Rectal smooth muscle tissue (tissue), 1 donor: Measurements from ENCODE around the gene GSTM4.
"Not testable (repeated sequence)": the region's sequence is repeated elsewhere in the genome, so short reads cannot be mapped to it uniquely, and the experiment has no call there.

ENCODE experiments used
- H3K27ac ChIP-seq: one replicate; pipeline ENCODE4 v1.7.0; 2013; ENCODE audit warnings: low read depth, low read length, inconsistent platforms
- H3K27me3 ChIP-seq: one replicate; pipeline ENCODE4 v1.7.0; 2013; ENCODE audit warnings: low read length; ENCODE audit not compliant: control insufficient read depth, insufficient read depth
- H3K36me3 ChIP-seq: one replicate; pipeline ENCODE4 v1.7.0; 2013; ENCODE audit warnings: low read length; ENCODE audit not compliant: control insufficient read depth, insufficient read depth
- H3K4me1 ChIP-seq: one replicate; pipeline ENCODE4 v1.7.0; 2013; ENCODE audit warnings: low read length; ENCODE audit not compliant: control insufficient read depth, insufficient read depth
- H3K4me3 ChIP-seq: one replicate; pipeline ENCODE4 v1.7.0; 2013; ENCODE audit warnings: low read length
- H3K9ac ChIP-seq: one replicate; pipeline ENCODE4 v1.7.0; 2013; ENCODE audit warnings: low read length

GSTM4 gene

DNA sequence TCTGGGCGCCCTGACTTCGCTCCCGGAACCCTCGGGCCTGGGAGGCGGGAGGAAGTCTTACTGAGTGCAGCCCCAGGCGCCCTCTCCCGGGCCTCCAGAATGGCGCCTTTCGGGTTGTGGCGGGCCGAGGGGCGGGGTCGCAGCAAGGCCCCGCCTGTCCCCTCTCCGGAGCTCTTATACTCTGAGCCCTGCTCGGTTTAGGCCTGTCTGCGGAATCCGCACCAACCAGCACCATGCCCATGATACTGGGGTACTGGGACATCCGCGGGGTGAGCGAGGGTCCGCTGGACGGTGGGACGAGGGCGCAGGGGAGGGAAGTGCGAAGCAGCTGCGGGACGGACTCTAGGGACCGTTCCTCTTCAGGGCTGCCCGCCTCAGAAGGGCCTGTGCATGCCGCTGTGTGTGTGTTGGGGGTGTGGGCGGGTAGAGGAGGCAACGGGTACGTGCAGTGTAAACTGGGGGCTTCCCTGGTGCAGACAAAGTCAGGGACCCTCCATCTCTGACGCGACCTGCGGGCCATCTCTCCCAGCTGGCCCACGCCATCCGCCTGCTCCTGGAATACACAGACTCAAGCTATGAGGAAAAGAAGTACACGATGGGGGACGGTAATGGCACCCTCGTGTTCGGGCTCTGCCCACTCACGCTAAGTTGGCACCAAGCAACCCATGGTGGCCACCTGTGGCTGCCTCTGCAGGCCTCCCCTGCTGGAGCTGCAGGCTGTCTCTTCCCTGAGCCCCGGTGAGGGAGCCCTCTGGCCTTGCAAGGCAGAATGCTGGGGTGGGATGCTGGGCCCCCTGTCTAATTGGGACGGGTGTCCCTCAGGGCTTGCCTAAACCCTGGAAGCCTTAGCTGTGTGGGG, 32.0 kb downstream of the GSTM4 start, which contains the start of gene GSTM1:
Gene GSTM1, plus strand, starts transcription at position 177 of the 859 bp plus-strand sequence. Its CDS starts 57 bp downstream, at position 234.
- no peaks in the 10 kb centered on the region for H3K4me1 ChIP-seq
- no peak within 1 kb of the TSS for H3K9ac ChIP-seq
- no peak within 1 kb of the TSS for H3K4me3 ChIP-seq
- H3K27ac ChIP-seq, result no peak within 1 kb of the TSS
- no peaks in the 10 kb centered on the region for H3K27me3 ChIP-seq
- H3K36me3 ChIP-seq, result no peaks in the 10 kb centered on the region

DNA sequence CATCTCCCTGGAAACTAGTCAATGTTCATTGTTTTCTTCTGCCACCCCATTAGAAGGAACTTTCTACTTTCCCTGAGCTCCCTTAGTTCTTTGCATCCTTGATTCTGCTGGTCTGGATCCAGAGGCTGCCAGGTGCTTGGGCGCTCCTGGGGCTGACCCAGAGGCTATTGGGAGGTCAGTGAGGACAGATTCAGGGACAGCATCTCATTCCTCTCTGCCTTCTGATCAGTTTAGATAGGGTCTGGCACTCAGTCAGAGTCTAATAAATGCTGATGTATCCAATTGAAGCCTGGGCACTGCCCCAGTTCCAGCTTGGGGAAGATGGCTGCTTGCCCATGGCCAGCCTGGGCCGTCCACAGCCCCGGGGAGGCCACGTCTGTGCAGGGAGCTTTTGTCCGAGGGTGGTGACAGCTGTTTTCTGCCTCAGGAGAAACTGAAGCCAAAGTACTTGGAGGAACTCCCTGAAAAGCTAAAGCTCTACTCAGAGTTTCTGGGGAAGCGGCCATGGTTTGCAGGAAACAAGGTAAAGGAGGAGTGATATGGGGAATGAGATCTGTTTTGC, 34.0 kb downstream of the GSTM4 start:
- no peaks in the 10 kb centered on the region for H3K4me1 ChIP-seq
- no peak overlapping the region for H3K4me3 ChIP-seq
- H3K27ac ChIP-seq, result no peak overlapping the region
- H3K9ac ChIP-seq, result no peak overlapping the region
- no peaks in the 10 kb centered on the region for H3K36me3 ChIP-seq
- no peaks in the 10 kb centered on the region for H3K27me3 ChIP-seq

DNA sequence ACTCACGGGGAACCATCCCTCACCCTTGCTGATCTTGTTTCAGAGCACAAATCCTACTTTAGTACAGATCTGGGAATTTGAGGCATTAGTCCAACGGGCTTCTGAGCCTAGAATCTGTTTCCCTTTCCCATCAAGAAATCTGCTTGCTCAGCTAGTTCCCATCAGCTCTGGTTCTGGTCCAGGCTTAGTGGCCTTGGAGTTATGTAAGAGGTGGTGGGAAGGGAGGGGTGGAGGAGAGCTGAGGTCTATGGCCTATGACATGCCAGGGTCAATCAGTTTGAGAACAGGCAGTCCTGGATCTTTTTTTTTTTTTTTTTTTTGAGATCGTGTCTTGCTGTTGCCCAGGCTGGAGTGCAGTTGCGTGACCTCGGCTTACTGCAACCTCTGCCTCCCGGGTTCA, 35.9 kb downstream of the GSTM4 start:
- Histone ChIP-seq H3K36me3 (no peaks in the 10 kb centered on the region), H3K9ac (no peak overlapping the region), H3K4me3 (no peak overlapping the region), H3K4me1 (no peaks in the 10 kb centered on the region), H3K27ac (no peak overlapping the region), H3K27me3 (no peaks in the 10 kb centered on the region)

DNA sequence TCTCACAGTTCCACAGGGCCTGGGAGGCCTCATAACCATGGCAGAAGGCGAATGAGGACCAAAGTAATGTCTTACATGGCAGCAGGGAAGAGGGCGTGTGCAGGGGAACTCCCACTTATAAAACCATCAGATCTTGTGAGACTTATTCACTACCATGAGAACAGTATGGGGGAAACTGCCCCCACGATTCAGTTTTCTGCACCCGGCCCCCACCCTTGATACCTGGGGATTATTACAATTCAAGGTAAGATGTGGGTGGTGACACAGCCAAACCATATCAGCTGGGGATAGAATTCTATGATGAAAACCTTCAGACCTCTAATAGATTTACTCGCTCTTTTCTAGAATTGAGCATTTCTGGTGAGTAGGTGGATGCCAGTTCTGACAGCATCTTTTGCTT, 38.5 kb downstream of the GSTM4 start:
- H3K36me3 ChIP-seq, H3K27ac ChIP-seq, H3K27me3 ChIP-seq, H3K4me3 ChIP-seq, H3K9ac ChIP-seq, H3K4me1 ChIP-seq: not testable (repeated sequence)

DNA sequence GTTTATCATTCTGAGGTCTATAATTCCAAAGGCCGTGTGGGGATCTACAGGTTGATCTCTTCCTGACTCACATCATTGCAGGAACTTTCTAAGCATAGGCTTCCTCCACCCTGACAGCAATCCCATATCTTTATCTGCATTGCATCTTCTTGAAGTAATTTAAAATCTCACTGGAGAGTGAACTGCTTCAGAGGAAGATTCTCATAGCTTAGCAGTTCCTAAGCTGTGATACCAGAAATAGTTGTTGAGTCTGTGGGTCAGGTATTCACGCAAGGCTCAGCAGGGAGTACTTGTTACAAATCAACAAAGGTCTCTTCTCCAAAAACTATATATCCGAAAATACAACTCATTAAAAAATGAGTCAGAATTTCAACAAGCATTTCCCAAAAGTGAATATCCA, 39.2 kb downstream of the GSTM4 start:
- not testable (repeated sequence) for H3K36me3 ChIP-seq

DNA sequence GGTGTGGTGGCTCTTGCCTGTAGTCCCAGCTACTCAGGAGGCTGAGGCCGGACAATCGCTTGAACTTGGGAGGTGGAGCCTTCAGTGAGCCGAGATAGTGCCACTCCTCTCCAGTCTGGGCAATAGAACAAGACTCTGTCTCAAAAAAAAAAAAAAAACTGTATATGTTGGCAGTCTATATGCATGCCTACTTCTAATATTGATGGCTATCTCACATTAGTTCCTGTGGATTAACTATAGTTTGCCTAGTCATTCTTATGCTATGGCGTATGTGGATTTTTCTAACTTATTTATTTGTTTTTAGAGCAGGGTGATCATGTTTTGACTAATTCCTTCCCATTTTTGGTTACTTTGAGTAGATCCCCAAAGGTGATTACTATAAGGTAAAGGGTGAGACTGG, 41.2 kb downstream of the GSTM4 start:
- Histone ChIP-seq H3K9ac (no peak overlapping the region), H3K4me3 (no peak overlapping the region), H3K27ac (no peak overlapping the region), H3K27me3 (no peaks in the 10 kb centered on the region), H3K4me1 (no peaks in the 10 kb centered on the region), H3K36me3 (no peaks in the 10 kb centered on the region)

More for the DNA sequence above, 39.2 kb downstream of the GSTM4 start:
- not testable (repeated sequence) for H3K4me3 ChIP-seq, H3K27ac ChIP-seq, H3K27me3 ChIP-seq, H3K9ac ChIP-seq, H3K4me1 ChIP-seq

DNA sequence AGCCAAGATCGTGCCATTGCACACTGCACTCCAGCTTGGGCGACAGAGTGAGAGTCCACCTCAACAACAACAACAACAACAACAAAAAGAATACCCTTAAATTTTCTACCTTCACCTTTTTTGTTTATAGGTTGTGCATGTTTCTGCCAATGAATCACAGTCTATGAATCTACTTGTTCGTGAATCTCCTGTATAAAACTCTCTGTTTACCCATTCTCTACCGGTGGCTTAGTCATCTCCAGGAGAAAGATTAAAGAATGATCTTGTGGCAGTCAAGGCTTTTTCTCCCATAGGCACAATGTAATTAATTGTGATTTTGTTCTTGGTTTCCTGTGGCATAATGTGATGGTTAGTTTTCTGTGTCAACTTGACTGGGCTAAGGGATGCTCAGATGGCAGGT, 42.0 kb downstream of the GSTM4 start:
- not testable (repeated sequence) for H3K27me3 ChIP-seq, H3K4me3 ChIP-seq, H3K4me1 ChIP-seq, H3K27ac ChIP-seq, H3K9ac ChIP-seq, H3K36me3 ChIP-seq

DNA sequence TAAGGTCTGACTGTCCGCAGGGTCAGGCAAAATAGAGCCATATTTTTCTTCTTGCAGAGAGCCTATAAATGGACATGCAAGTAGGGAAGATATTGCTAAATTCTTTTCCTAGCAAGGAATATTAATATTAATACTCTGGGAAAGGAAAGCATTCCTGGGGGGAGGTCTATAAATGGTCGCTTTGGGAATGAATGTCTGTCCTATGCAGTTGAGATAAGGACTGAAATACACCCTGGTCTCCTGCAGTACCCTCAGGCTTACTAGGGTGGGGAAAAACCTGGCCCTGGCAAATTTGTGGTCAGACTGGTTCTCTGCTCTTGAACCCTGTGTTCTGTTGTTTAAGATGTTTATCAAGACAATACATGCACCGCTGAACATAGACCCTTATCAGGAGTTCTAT, 47.0 kb downstream of the GSTM4 start:
- not testable (repeated sequence) for H3K36me3 ChIP-seq, H3K4me1 ChIP-seq

DNA sequence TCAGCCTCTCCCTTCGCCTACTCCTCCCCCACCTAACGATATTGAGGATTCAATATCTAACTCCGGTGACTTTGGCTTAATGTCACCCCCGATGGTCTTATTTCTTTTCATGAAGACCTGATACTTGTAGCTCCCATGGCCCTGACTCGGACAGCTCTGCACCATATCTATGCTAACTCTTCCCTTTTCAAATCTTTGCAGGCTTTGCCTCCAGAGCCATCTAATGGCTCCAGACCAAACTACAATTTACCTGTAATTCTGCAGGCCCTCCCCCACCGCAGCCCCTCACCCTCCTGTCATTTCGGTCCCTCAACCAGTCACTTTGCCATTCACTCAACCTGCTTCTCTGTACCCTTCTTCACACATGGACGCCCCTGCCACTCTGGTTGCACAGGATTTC, 48.3 kb downstream of the GSTM4 start:
- no peaks in the 10 kb centered on the region for H3K36me3 ChIP-seq

More for the DNA sequence above, 47.0 kb downstream of the GSTM4 start:
- H3K4me3 ChIP-seq, H3K27me3 ChIP-seq, H3K27ac ChIP-seq, H3K9ac ChIP-seq: not testable (repeated sequence)

DNA sequence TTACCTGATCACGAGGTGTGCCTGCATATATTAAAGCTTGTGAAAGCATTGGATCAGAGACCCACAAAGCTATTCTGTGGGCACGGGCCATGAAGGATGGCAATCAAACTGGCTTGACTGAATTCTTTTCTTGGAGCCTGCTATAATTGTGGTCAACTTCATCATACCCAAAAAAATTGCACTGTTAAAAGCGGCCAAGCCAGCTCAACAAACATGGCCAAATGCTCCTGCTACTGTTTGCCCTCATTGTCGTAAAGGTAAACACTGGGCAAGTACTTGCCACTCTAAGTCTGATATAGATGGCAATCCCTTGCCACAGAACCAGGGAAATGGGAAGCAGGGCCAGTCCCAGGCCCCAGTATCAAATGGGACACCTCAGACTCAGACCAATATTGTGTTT, 49.5 kb downstream of the GSTM4 start:
- no peak overlapping the region for H3K27ac ChIP-seq
- no peak overlapping the region for H3K4me3 ChIP-seq
- H3K4me1 ChIP-seq, result no peaks in the 10 kb centered on the region
- H3K36me3 ChIP-seq, result no peaks in the 10 kb centered on the region
- no peaks in the 10 kb centered on the region for H3K27me3 ChIP-seq
- no peak overlapping the region for H3K9ac ChIP-seq

More for the DNA sequence above, 48.3 kb downstream of the GSTM4 start:
- no peaks in the 10 kb centered on the region for H3K4me1 ChIP-seq
- H3K4me3 ChIP-seq, result no peak overlapping the region
- no peak overlapping the region for H3K27ac ChIP-seq
- no peak overlapping the region for H3K9ac ChIP-seq
- no peaks in the 10 kb centered on the region for H3K27me3 ChIP-seq

DNA sequence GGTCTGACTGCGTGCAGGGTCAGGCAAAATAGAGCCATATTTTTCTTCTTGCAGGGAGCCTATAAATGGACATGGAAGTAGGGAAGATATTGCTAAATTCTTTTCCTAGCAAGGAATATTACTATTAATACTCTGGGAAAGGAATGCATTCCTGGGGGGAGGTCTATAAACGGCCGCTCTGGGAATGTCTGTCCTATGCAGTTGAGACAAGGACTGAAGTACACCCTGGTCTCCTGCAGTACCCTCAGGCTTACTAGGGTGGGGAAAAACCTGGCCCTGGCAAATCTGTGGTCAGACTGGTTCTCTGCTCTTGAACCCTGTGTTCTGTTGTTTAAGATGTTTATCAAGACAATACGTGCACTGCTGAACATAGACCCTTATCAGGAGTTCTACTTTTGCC, 53.0 kb downstream of the GSTM4 start:
- H3K27ac ChIP-seq, H3K4me3 ChIP-seq, H3K9ac ChIP-seq, H3K27me3 ChIP-seq, H3K4me1 ChIP-seq, H3K36me3 ChIP-seq: not testable (repeated sequence)

DNA sequence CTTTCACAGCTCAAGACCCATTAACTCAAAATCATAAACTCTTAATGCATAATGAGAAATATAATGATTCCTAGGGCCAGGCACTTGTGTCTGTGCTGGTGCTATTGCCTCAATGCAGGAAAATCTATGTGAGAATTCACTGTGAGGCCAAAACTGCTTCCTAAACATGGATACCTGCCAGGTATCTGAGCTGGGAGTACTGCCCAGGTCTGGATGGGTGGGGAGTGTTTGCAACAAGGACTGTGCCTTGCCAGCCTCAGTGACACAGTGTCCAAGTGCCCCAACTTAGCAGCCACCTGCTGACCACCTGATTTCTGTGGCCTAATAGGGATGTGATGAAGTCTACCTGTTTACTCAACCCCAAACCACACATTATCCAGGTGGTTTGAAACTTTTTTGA, 53.9 kb downstream of the GSTM4 start:
- not testable (repeated sequence) for H3K4me1 ChIP-seq, H3K27ac ChIP-seq, H3K27me3 ChIP-seq, H3K4me3 ChIP-seq, H3K9ac ChIP-seq, H3K36me3 ChIP-seq
